H1 (cell line): ENCODE measurements around the gene MAP2K1. TPM values are rescaled to one million over a fixed set of nuclear protein-coding genes. Genes with fewer than 3 reads are reported as not detected.

ENCODE experiments used
- CTCF ChIA-PET: fragments of 300-600 bp; sonication (Branson Sonifier 250); formaldehyde crosslinking; loops from one replicate; lab custom pipeline; 2021; ENCODE audit not compliant: partially characterized antibody; lab: Charles Lee
- POLR2A ChIA-PET: fragments of 300-600 bp; sonication (Branson Sonifier 250); formaldehyde crosslinking; loops from one replicate; lab custom pipeline; 2021; ENCODE audit warnings: inconsistent platforms; ENCODE audit not compliant: partially characterized antibody; lab: Charles Lee
- DNase-seq, 2 experiments: peaks; one replicate each; pipeline versions ENCODE4 v3.0.0 to v3.0.0-alpha.2; 2010 to 2022; ENCODE audit warnings: low spot score in 2 of 2, low read depth in 1 of 2, mixed read lengths in 1 of 2
- FAIRE-seq: peaks from 2 replicates; lab custom pipeline; 2011; peaks lifted over from hg19 to GRCh38; lab: Jason Lieb, UNC
- H2AFZ ChIP-seq: 2 replicates; pipeline ENCODE4 v1.8.1; 2012; ENCODE audit warnings: low read length, inconsistent platforms
- H2AK5ac ChIP-seq: 2 replicates; pipeline ENCODE4 v1.6.1; 2013; ENCODE audit warnings: low read depth, low read length
- H2BK120ac ChIP-seq: replicated peaks from 2 replicates; pipeline ENCODE3; 2013; ENCODE audit warnings: low read depth, low read length, inconsistent platforms
- H2BK12ac ChIP-seq: 2 replicates; pipeline ENCODE4 v1.6.1; 2013; ENCODE audit warnings: low read depth, low read length
- H2BK15ac ChIP-seq: 2 replicates; pipeline ENCODE4 v1.6.1; 2013; ENCODE audit warnings: low read length
- H2BK20ac ChIP-seq: 2 replicates; pipeline ENCODE4 v1.6.1; 2013; ENCODE audit warnings: low read length
- H2BK5ac ChIP-seq: 2 replicates; pipeline ENCODE4 v1.6.1; 2013; ENCODE audit warnings: low read depth, low read length
- H3K14ac ChIP-seq: 2 replicates; pipeline ENCODE4 v1.6.1; 2013; ENCODE audit warnings: inconsistent platforms; ENCODE audit not compliant: insufficient read length
- H3K18ac ChIP-seq: 2 replicates; pipeline ENCODE4 v1.6.1; 2013; ENCODE audit warnings: low read length; ENCODE audit errors: extremely low read depth
- H3K23ac ChIP-seq: 2 replicates; pipeline ENCODE4 v1.6.1; 2013; ENCODE audit warnings: inconsistent platforms; ENCODE audit not compliant: insufficient read length
- H3K23me2 ChIP-seq: 2 replicates; pipeline ENCODE4 v1.6.1; 2013; ENCODE audit warnings: low read depth, low read length
- H3K27ac ChIP-seq: 2 replicates; pipeline ENCODE4 v1.6.1; 2011; ENCODE audit warnings: low read depth, low read length, inconsistent platforms
- H3K27me3 ChIP-seq, 4 experiments: replicated peaks in 1 of 4; 1 replicate in 1 of 4; 2 replicates in 3 of 4; pipeline versions ENCODE4 v1.6.1 to v1.8.1; 2011 to 2013; ENCODE audit warnings: low read length in 3 of 4, mild to moderate bottlenecking in 3 of 4, inconsistent platforms in 2 of 4, mixed read lengths in 2 of 4, moderate library complexity in 1 of 4; ENCODE audit not compliant: control insufficient read depth in 3 of 4, insufficient read depth in 3 of 4; ENCODE audit errors: extremely low read depth in 1 of 4
- H3K36me3 ChIP-seq, 4 experiments: 2 replicates each; pipeline versions ENCODE4 v1.6.1 to v1.8.1; 2011 to 2013; ENCODE audit warnings: mild to moderate bottlenecking in 4 of 4, low read length in 3 of 4, moderate library complexity in 2 of 4, control low read depth in 1 of 4, inconsistent platforms in 1 of 4; ENCODE audit not compliant: insufficient read depth in 4 of 4, control insufficient read depth in 2 of 4
- H3K4ac ChIP-seq: replicated peaks from 2 replicates; pipeline ENCODE3; 2013; ENCODE audit warnings: low read length, low read depth, mixed read lengths, inconsistent platforms; ENCODE audit not compliant: insufficient read length
- H3K4me1 ChIP-seq, 4 experiments: replicated peaks in 1 of 4; 1 replicate in 1 of 4; 2 replicates in 3 of 4; pipeline versions ENCODE4 v1.6.1 to v1.8.1; 2011 to 2013; ENCODE audit warnings: low read length in 3 of 4, inconsistent platforms in 2 of 4, mixed read lengths in 1 of 4; ENCODE audit not compliant: insufficient read depth in 4 of 4, control insufficient read depth in 3 of 4
- H3K4me2 ChIP-seq, 2 experiments: 2 replicates each; pipeline versions ENCODE4 v1.6.1 to v1.8.1; 2011 to 2013; ENCODE audit warnings: low read depth in 2 of 2, low read length in 2 of 2, control low read depth in 1 of 2, inconsistent platforms in 1 of 2, mild to moderate bottlenecking in 1 of 2; ENCODE audit not compliant: insufficient read depth in 1 of 2
- H3K4me3 ChIP-seq, 4 experiments: fragments of 200-600, 300-600 bp in 1 of 4; sonication (generic), shearing (Covaris generic), sonication (Bioruptor Twin) in 1 of 4; 2 replicates each; pipeline versions ENCODE4 v1.5.1 to v1.8.1; 2011 to 2016; ENCODE audit warnings: low read length in 4 of 4, low read depth in 3 of 4, control low read depth in 2 of 4, inconsistent platforms in 2 of 4, mild to moderate bottlenecking in 2 of 4, mixed read lengths in 1 of 4, moderate library complexity in 1 of 4; ENCODE audit not compliant: insufficient read depth in 2 of 4; ENCODE audit errors: extremely low read depth in 1 of 4
- H3K56ac ChIP-seq: replicated peaks from 2 replicates; pipeline ENCODE3; 2013; ENCODE audit warnings: low read depth, mild to moderate bottlenecking, mixed read lengths, low read length, inconsistent platforms; ENCODE audit not compliant: insufficient read length
- H3K79me1 ChIP-seq: 2 replicates; pipeline ENCODE4 v1.6.1; 2013; ENCODE audit warnings: low read depth, low read length, control low read depth
- H3K79me2 ChIP-seq, 2 experiments: 2 replicates each; pipeline versions ENCODE4 v1.6.1 to v1.8.1; 2012 to 2013; ENCODE audit warnings: low read length in 2 of 2, mild to moderate bottlenecking in 2 of 2, inconsistent platforms in 1 of 2; ENCODE audit not compliant: insufficient read depth in 2 of 2, control insufficient read depth in 1 of 2
- H3K9ac ChIP-seq, 4 experiments: replicated peaks in 1 of 4; 1 replicate in 1 of 4; 2 replicates in 3 of 4; pipeline versions ENCODE4 v1.6.1 to v1.8.1; 2011 to 2013; ENCODE audit warnings: low read depth in 3 of 4, low read length in 3 of 4, control low read depth in 2 of 4, mild to moderate bottlenecking in 2 of 4, moderate library complexity in 2 of 4, inconsistent platforms in 1 of 4; ENCODE audit errors: extremely low read depth in 1 of 4
- H3K9me3 ChIP-seq, 2 experiments: 2 replicates each; pipeline versions ENCODE4 v1.6.1 to v1.8.1; 2012 to 2013; ENCODE audit warnings: mild to moderate bottlenecking in 2 of 2, moderate library complexity in 2 of 2, control low read depth in 1 of 2, inconsistent platforms in 1 of 2, low read depth in 1 of 2, low read length in 1 of 2, mixed read lengths in 1 of 2; ENCODE audit not compliant: insufficient read depth in 2 of 2
- H4K20me1 ChIP-seq, 2 experiments: replicated peaks in 1 of 2; 2 replicates each; pipeline versions ENCODE3 to v1.8.1; 2011 to 2013; ENCODE audit warnings: inconsistent platforms in 2 of 2, low read length in 2 of 2, mild to moderate bottlenecking in 1 of 2; ENCODE audit not compliant: insufficient read depth in 2 of 2, control insufficient read depth in 1 of 2
- H4K5ac ChIP-seq: 2 replicates; pipeline ENCODE4 v1.6.1; 2013; ENCODE audit warnings: low read length, low read depth, mixed read lengths, inconsistent platforms; ENCODE audit not compliant: insufficient read length
- H4K8ac ChIP-seq: 2 replicates; pipeline ENCODE4 v1.8.0; 2013; ENCODE audit warnings: mild to moderate bottlenecking, moderate library complexity, low read length, inconsistent platforms; ENCODE audit not compliant: insufficient read depth; ENCODE audit errors: extremely low read depth
- H4K91ac ChIP-seq: replicated peaks from 2 replicates; pipeline ENCODE3; 2013; ENCODE audit warnings: low read length, mixed read lengths, inconsistent platforms; ENCODE audit not compliant: insufficient read length
- ATF2 ChIP-seq: IDR thresholded peaks from 2 replicates; pipeline ENCODE4 v1.6.1; 2012; ENCODE audit warnings: low read length, inconsistent platforms
- POLR2AphosphoS5 ChIP-seq: IDR thresholded peaks from 2 replicates; pipeline ENCODE4 v1.6.1; 2011; ENCODE audit warnings: low read depth, low read length
- SAP30 ChIP-seq: fragments of 300-600 bp; sonication (generic); IDR thresholded peaks from 2 replicates; pipeline ENCODE4 v1.7.1; 2012; ENCODE audit warnings: low read length, moderate library complexity, mild to moderate bottlenecking, inconsistent platforms; ENCODE audit not compliant: insufficient read depth, insufficient replicate concordance
- WGBS, 2 experiments: shearing (Covaris generic) in 1 of 2; methylation state at CpG; one replicate each; pipeline versions ENCODE4 v1.1.6 to v1.1.7; 2013 to 2015; ENCODE audit warnings: low lambda C conversion rate in 2 of 2, mixed read lengths in 2 of 2, inconsistent platforms in 1 of 2, low coverage in 1 of 2, missing lambda C conversion rate in 1 of 2; ENCODE audit not compliant: insufficient replicate concordance in 2 of 2, insufficient coverage in 1 of 2, insufficient read length in 1 of 2; ENCODE audit errors: extremely low coverage in 1 of 2, missing lambda C conversion rate in 1 of 2; 5-methylcytosine and 5-hydroxymethylcytosine counted together
- polyA plus RNA-seq, 7 experiments: library from polyadenylated mRNA; depleted of rRNA in 3 of 7; stranded (reverse) in 5 of 7; unstranded in 2 of 7; fragments of >200 nt in 5 of 7; fragments of 200-250 nt in 2 of 7; gene quantifications; 1 replicate in 5 of 7; 2 replicates in 1 of 7; 4 replicates in 1 of 7; pipeline versions ENCODE4 v1.2.1 to v1.2.3, GENCODE V29; 2011 to 2013; ENCODE audit warnings: missing spikeins in 2 of 7, mixed read lengths in 2 of 7
- total RNA-seq: library from RNA; stranded (reverse); fragmentation: NEBNext Ultra II Directional; extraction: Animal tissue kit (Norgen Biotek cat#: 25700); gene quantifications from 2 replicates; pipeline ENCODE4 v1.2.1, GENCODE V29; 2021

MAP2K1 gene
- total and polyA plus RNA-seq, 2 of the 8 experiments (the other 6 are each of a cell fraction or from before 2014, with no cell fraction given): 54.7 to 78.2 TPM

GRCh38 chr15:66356077-66356358, 30.7 kb upstream of the MAP2K1 start:
- DNase-seq: no peak
- H3K9ac ChIP-seq: peak overlapping the region; percentile 89 to 97 (median 95)
- H2BK15ac ChIP-seq: peak overlapping the region; percentile 13; the same call in 1 of the 2 replicates
- H3K18ac ChIP-seq: peak overlapping the region; percentile 95
- H3K79me2 ChIP-seq: peaks cover 0 to 22% of the 10 kb centered on the region in 2 experiments; a peak in 2 of 4 replicates
- no peaks in the 10 kb centered on the region for H3K9me3 ChIP-seq
- no peaks in the 10 kb centered on the region for H3K27me3 ChIP-seq
- H4K8ac ChIP-seq: peak overlapping the region; percentile 96
- peak overlapping the region; percentile 49 for H4K91ac ChIP-seq
- H2BK120ac ChIP-seq: peak overlapping the region; percentile 34
- CTCF ChIA-PET: interaction anchor here (0.6 to 1.6 kb wide), 3 partner anchors 9 to 208 kb away, joined by 3 to 5 read pairs (median 3); partner anchors contain the start of gene SNAPC5
- no peak overlapping the region for H3K4ac ChIP-seq
- H2BK5ac ChIP-seq: no peak overlapping the region; the same call in 1 of the 2 replicates
- H3K56ac ChIP-seq: no peak overlapping the region
- H3K27ac ChIP-seq: peak overlapping the region; percentile 78
- no peak for FAIRE-seq
- H3K79me1 ChIP-seq: no peaks in the 10 kb centered on the region; the same call in 1 of the 2 replicates
- WGBS, 2 experiments: 10% methylated on average over 10 of the region's 12 CpGs; no CpG with 5 or more reads in 1 of the 2 experiments
- H3K23me2 ChIP-seq: peaks cover 4% of the 10 kb centered on the region
- no peaks in the 10 kb centered on the region for H4K20me1 ChIP-seq
- 0 out of 2 replicates have a peak overlapping the region, but pooled peaks have one; percentile 67 for H2AK5ac ChIP-seq
- H2AFZ ChIP-seq: peak overlapping the region; percentile 61
- H3K4me2 ChIP-seq: peak overlapping the region; percentile 91 to 92
- TF ChIP-seq SAP30 (peak; percentile 36), ATF2 (no peak), POLR2AphosphoS5 (peak; percentile 2)
- peaks cover 0 to 17% (median 7%) of the 10 kb centered on the region in 4 experiments; a peak in 6 of 8 replicates for H3K36me3 ChIP-seq
- peak overlapping the region; percentile 78; the same call in 1 of the 2 replicates for H2BK12ac ChIP-seq
- peaks cover 0 to 7% (median 3%) of the 10 kb centered on the region in 4 experiments; a peak in 5 of 7 replicates for H3K4me1 ChIP-seq
- H4K5ac ChIP-seq: peak overlapping the region; percentile 91
- POLR2A ChIA-PET: interaction anchor here (0.6 to 2.5 kb wide), 6 partner anchors 13 to 143 kb away, joined by 3 to 12 read pairs (median 3); no protein-coding TSS in a partner anchor
- no peak overlapping the region for H3K23ac ChIP-seq
- peak overlapping the region; percentile 72 to 87 (median 82) for H3K4me3 ChIP-seq
- no peak overlapping the region for H3K14ac ChIP-seq
- H2BK20ac ChIP-seq: no peak overlapping the region
